ENCODE data around the gene SLIT1.

SLIT1 gene

DNA sequence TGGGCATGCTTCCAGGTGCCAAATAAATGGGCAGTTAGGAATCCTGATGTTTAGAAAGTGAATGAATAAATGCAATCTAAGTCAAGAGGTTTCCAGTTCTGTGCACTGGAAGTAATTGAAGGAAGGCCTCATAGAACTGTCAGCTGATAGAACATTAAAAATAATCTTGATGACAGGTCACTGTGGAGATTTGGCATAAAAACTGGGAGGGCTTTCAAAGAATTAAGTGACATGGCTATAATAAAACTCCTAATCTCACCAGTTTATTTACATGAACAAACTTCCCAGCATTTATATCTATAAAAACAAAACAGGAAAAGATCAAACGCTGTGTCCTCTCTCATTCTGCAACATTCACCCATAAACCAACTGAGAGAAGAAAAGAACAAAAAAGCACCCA, 170.5 kb downstream of the SLIT1 start:
- H3K4me3 ChIP-seq = no peak overlapping the region
- no peak overlapping the region for H3K27ac ChIP-seq
- H3K9me3 ChIP-seq (ENCODE audit: low read depth, low read length) = no peaks in the 10 kb centered on the region
- TF ChIP-seq POLR2AphosphoS5 (IDR thresholded peaks at IDR 0.05; ENCODE audit: borderline replicate concordance, low read depth, low read length) (no peak), EZH2 (IDR thresholded peaks at IDR 0.05) (no peak), FOXP2 (optimal IDR thresholded peaks at IDR 0.05; ENCODE audit: control extremely low read depth, extremely low read length, insufficient read depth) (no peak)
- H3K9ac ChIP-seq (ENCODE audit: insufficient read length) = no peak overlapping the region
- H3K36me3 ChIP-seq (ENCODE audit: insufficient read depth, low read length) = no peaks in the 10 kb centered on the region
- DNase-seq (ENCODE audit: low read depth, low spot score) = no peak

DNA sequence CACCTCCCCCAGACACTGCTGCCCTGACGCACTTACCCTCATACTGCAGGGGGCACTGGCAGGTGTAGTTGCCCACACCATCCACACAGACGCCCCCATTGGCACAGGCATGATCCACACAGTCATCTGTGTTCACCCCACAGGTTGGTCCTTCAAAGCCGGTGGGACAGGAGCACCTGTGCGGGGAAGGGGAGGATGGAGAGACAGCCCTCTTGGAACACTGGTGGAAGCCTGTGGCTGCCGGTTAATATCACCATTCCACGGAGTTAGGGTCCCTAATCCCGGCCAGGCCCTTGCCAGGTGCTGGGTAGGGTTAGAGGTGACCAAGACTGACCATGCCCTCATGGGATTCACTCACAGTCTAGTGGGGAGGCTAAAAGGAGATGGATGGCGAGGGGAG, 171.8 kb downstream of the SLIT1 start:
- DNase-seq (ENCODE audit: low read depth, low spot score) = no peak
- H3K9ac ChIP-seq (ENCODE audit: insufficient read length) = no peak overlapping the region
- no peaks in the 10 kb centered on the region for H3K9me3 ChIP-seq (ENCODE audit: low read depth, low read length)
- no peaks in the 10 kb centered on the region for H3K36me3 ChIP-seq (ENCODE audit: insufficient read depth, low read length)
- no peak overlapping the region for H3K4me3 ChIP-seq
- H3K27ac ChIP-seq = no peak overlapping the region
- TF ChIP-seq POLR2AphosphoS5 (IDR thresholded peaks at IDR 0.05; ENCODE audit: borderline replicate concordance, low read depth, low read length) = no peak
- no peak for TF ChIP-seq EZH2 (IDR thresholded peaks at IDR 0.05)
- TF ChIP-seq FOXP2 (optimal IDR thresholded peaks at IDR 0.05; ENCODE audit: control extremely low read depth, extremely low read length, insufficient read depth) = no peak

DNA sequence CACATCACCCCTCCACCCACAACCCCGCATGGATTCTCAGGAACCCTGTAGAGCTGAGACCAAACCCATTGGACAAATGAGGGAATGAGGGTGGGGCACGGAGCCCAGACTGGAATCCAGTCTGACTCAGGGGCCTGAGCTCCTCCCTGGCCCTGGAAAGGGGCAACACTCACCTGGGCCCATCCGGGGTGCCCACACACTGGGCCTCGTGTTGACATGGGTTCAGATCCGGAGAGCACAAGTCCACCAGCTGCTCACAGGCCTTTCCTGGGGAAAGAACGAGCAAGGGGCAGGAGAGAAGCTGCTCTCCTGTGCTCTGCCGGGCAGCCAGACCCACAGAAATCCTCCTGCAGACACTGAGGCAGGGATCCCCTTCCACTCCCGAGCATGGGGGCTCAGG, 172.2 kb downstream of the SLIT1 start:
- Histone ChIP-seq H3K9me3 (ENCODE audit: low read depth, low read length) (no peaks in the 10 kb centered on the region), H3K9ac (ENCODE audit: insufficient read length) (no peak overlapping the region), H3K4me3 (no peak overlapping the region), H3K27ac (no peak overlapping the region), H3K36me3 (ENCODE audit: insufficient read depth, low read length) (no peaks in the 10 kb centered on the region)
- TF ChIP-seq EZH2 (IDR thresholded peaks at IDR 0.05) (no peak), POLR2AphosphoS5 (IDR thresholded peaks at IDR 0.05; ENCODE audit: borderline replicate concordance, low read depth, low read length) (no peak), FOXP2 (optimal IDR thresholded peaks at IDR 0.05; ENCODE audit: control extremely low read depth, extremely low read length, insufficient read depth) (no peak)
- DNase-seq (ENCODE audit: low read depth, low spot score) = no peak

DNA sequence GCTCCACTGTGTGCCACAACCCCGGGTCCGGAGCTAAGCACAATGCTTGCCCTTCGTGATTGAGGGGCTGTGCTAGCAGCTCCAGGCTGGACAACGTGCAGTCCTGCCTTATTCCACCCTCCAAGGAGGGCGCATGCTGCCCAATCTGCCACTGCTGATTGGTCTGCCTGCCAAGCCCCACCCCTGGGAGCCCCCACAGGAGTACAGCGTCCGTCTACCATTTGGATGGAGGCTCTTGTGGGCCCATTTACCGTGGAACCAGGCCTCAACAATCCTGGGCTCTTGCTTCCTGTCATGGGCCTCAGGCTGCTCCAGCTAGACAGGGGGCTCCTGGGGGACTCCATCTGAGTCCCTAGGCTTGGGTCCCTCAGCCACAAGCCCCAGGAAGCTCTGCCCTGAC, 173.3 kb downstream of the SLIT1 start:
- TF ChIP-seq EZH2 (IDR thresholded peaks at IDR 0.05) = no peak
- TF ChIP-seq FOXP2 (optimal IDR thresholded peaks at IDR 0.05; ENCODE audit: control extremely low read depth, extremely low read length, insufficient read depth) = no peak
- TF ChIP-seq POLR2AphosphoS5 (IDR thresholded peaks at IDR 0.05; ENCODE audit: borderline replicate concordance, low read depth, low read length) = no peak
- no peak overlapping the region for H3K9ac ChIP-seq (ENCODE audit: insufficient read length)
- no peak for DNase-seq (ENCODE audit: low read depth, low spot score)
- H3K9me3 ChIP-seq (ENCODE audit: low read depth, low read length) = no peaks in the 10 kb centered on the region
- H3K27ac ChIP-seq = no peak overlapping the region
- no peaks in the 10 kb centered on the region for H3K36me3 ChIP-seq (ENCODE audit: insufficient read depth, low read length)
- H3K4me3 ChIP-seq = no peak overlapping the region

DNA sequence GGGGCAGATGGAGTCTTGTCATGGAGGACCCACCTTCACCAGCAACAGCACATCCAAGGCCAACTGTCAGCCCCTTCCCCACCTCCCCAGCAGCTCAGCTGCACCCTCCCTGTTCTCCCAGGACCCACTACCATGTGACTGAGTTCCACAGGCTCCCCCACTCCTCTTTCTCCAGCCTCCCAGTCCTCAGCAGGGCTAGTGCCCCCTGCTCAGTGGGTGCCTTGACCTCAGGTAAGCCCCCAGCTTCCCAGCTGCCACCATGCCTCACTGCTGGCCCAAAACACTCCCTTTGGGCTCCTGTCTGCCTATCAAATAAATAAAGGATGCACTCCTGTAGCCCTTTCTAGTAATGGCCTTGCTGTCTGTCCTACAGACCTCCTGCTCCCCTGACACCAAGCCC, 174.4 kb downstream of the SLIT1 start:
- no peak for TF ChIP-seq POLR2AphosphoS5 (IDR thresholded peaks at IDR 0.05; ENCODE audit: borderline replicate concordance, low read depth, low read length)
- TF ChIP-seq FOXP2 (optimal IDR thresholded peaks at IDR 0.05; ENCODE audit: control extremely low read depth, extremely low read length, insufficient read depth) = no peak
- TF ChIP-seq EZH2 (IDR thresholded peaks at IDR 0.05) = no peak
- no peak overlapping the region for H3K4me3 ChIP-seq
- no peak overlapping the region for H3K27ac ChIP-seq
- no peaks in the 10 kb centered on the region for H3K9me3 ChIP-seq (ENCODE audit: low read depth, low read length)
- no peak overlapping the region for H3K9ac ChIP-seq (ENCODE audit: insufficient read length)
- no peak for DNase-seq (ENCODE audit: low read depth, low spot score)
- no peaks in the 10 kb centered on the region for H3K36me3 ChIP-seq (ENCODE audit: insufficient read depth, low read length)

DNA sequence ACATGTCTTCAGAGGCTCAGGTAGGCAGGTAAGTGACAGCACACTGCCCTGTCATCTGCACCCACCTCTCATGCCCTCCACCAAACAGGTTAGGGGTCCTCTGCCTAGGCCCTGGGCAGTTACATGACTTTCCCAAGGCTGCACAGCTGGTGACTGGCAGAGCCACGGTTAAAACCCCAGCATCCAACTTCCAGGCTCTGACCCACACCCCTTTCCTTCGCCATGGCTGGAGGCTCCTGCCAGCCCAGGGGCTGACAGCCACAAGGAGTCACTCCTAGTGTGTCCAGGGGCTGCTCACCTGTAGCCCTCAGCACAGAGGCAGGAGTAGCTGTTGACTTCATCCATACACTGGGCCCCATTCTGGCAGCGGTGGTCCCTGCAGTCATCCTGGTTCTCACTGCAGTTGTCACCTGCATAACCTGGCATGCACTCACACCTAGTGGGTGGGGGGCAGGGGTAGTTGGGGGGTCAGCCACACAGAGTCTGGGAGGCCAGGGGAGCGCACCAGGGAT, 175.0 kb downstream of the SLIT1 start:
- no peak overlapping the region for H3K9ac ChIP-seq (ENCODE audit: insufficient read length)
- H3K27ac ChIP-seq = no peak overlapping the region
- no peak overlapping the region for H3K4me3 ChIP-seq
- H3K9me3 ChIP-seq (ENCODE audit: low read depth, low read length) = no peaks in the 10 kb centered on the region
- no peak for TF ChIP-seq FOXP2 (optimal IDR thresholded peaks at IDR 0.05; ENCODE audit: control extremely low read depth, extremely low read length, insufficient read depth)
- no peak for TF ChIP-seq EZH2 (IDR thresholded peaks at IDR 0.05)
- TF ChIP-seq POLR2AphosphoS5 (IDR thresholded peaks at IDR 0.05; ENCODE audit: borderline replicate concordance, low read depth, low read length) = no peak
- no peaks in the 10 kb centered on the region for H3K36me3 ChIP-seq (ENCODE audit: insufficient read depth, low read length)
- DNase-seq (ENCODE audit: low read depth, low spot score) = no peak

DNA sequence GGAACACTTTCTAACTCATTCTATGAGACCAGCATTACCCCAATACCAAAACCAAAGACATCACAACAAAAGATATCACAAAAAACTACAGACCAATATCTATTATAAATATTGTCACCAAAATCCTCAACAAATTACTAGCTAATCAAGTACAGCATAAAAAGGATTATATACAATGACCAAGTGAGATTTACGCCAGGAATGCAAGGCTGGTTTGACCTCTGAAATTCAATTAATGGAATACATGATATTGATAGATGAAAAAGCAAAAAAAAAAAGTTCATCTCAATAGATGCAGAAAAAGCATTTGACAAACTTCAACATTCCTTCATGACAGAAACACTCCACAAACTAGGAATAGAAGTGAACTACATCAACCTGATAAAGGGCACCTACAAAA, 178.3 kb downstream of the SLIT1 start:
- DNase-seq (ENCODE audit: low read depth, low spot score) = no peak
- H3K9ac ChIP-seq (ENCODE audit: insufficient read length) = no peak overlapping the region
- H3K36me3 ChIP-seq (ENCODE audit: insufficient read depth, low read length) = no peaks in the 10 kb centered on the region
- no peak for TF ChIP-seq POLR2AphosphoS5 (IDR thresholded peaks at IDR 0.05; ENCODE audit: borderline replicate concordance, low read depth, low read length)
- no peak for TF ChIP-seq EZH2 (IDR thresholded peaks at IDR 0.05)
- TF ChIP-seq FOXP2 (optimal IDR thresholded peaks at IDR 0.05; ENCODE audit: control extremely low read depth, extremely low read length, insufficient read depth) = no peak
- H3K27ac ChIP-seq = no peak overlapping the region
- no peaks in the 10 kb centered on the region for H3K9me3 ChIP-seq (ENCODE audit: low read depth, low read length)
- H3K4me3 ChIP-seq = no peak overlapping the region

DNA sequence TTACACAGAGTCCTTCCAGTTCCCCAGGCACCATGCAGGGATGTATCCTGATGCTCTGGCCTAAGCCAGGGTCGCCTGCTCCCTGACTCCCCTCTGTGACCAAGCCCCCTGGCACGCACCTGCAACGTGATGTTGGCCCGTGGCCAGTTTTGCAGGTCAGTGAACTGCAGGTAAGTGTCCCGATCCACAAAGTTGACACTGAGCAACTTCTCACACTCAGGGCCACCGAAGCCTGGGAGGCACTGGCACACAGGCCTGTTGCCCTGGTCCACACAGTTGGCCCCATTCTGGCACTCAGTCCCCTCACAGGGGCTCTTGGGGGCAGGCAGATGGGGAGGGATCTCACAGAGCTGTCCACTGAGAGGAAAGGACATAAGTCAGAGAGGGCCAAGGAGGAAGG, 179.4 kb downstream of the SLIT1 start:
- no peak for DNase-seq (ENCODE audit: low read depth, low spot score)
- TF ChIP-seq FOXP2 (optimal IDR thresholded peaks at IDR 0.05; ENCODE audit: control extremely low read depth, extremely low read length, insufficient read depth) (no peak), POLR2AphosphoS5 (IDR thresholded peaks at IDR 0.05; ENCODE audit: borderline replicate concordance, low read depth, low read length) (no peak), EZH2 (IDR thresholded peaks at IDR 0.05) (no peak)
- Histone ChIP-seq H3K27ac (no peak overlapping the region), H3K4me3 (no peak overlapping the region), H3K36me3 (ENCODE audit: insufficient read depth, low read length) (no peaks in the 10 kb centered on the region), H3K9ac (ENCODE audit: insufficient read length) (no peak overlapping the region), H3K9me3 (ENCODE audit: low read depth, low read length) (no peaks in the 10 kb centered on the region)

DNA sequence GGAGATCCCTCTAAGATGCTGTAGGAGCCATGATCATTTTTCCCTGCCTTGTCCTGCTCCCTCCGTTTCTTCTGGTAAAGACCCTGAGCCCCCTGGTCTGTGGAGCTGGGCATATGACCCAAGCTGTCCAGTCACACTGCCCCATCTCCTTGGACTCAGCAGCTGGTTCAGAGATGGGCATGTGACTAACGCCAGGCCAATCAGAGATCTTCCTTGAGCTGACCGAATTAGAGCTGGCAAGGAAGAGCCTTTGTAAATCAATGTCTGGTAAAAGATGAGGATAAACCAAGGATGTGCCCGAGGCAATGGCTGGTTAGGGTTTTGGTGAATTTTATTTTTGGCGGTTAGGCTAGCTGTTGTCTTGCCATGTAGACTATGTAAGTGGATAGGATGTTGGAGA, 180.4 kb downstream of the SLIT1 start:
- no peak overlapping the region for H3K4me3 ChIP-seq
- no peak overlapping the region for H3K27ac ChIP-seq
- H3K9me3 ChIP-seq (ENCODE audit: low read depth, low read length) = no peaks in the 10 kb centered on the region
- TF ChIP-seq POLR2AphosphoS5 (IDR thresholded peaks at IDR 0.05; ENCODE audit: borderline replicate concordance, low read depth, low read length) (no peak), FOXP2 (optimal IDR thresholded peaks at IDR 0.05; ENCODE audit: control extremely low read depth, extremely low read length, insufficient read depth) (no peak), EZH2 (IDR thresholded peaks at IDR 0.05) (no peak)
- H3K36me3 ChIP-seq (ENCODE audit: insufficient read depth, low read length) = no peaks in the 10 kb centered on the region
- H3K9ac ChIP-seq (ENCODE audit: insufficient read length) = no peak overlapping the region
- no peak for DNase-seq (ENCODE audit: low read depth, low spot score)

All from SK-N-MC (cell line).